ENCODE results near the gene UBTD2.

Gene UBTD2

DNA sequence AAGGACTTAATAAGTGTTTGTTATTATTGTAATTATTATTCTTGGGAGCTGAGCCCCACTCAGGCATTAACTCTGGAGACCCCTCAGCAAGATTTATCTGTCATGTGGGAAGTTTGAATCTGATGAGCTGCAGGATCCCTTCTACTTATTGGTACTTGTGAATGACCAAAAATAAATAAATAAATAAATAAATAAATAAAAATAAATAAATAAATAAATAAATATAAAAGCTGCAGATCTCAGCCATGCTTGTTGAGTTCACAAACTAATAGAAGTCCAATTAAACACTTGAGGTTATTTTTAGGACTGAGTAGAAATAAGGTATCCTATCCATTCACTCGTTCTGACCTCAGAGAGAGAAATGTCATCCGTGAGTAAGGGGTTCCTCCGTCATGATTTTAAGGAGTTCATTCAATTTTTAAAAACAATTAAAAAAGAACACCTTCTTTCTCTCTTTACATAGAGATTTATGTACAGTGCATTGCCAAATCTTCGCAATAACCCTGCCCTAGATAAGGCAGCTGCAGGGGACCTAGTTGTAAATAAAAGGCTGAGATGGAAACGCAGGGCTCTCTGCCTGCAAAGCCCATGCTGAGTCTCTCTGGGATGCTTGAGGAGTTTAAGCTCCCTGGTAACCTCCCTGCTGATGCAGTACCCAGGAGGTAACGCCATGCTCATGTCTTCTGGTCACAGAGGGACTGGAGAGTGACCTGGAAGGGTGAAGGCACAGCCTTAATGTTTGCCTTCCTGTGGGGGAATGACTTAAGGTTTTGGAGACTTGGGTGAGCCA lies 88.4 kb downstream of the UBTD2 start:
- Histone ChIP-seq H3K36me3 (ENCODE audit: insufficient read depth, low read length) (no peaks in the 10 kb centered on the region), H3K79me2 (ENCODE audit: control insufficient read depth, insufficient read depth, low read length, unreplicated experiment) (no peaks in the 10 kb centered on the region)

DNA sequence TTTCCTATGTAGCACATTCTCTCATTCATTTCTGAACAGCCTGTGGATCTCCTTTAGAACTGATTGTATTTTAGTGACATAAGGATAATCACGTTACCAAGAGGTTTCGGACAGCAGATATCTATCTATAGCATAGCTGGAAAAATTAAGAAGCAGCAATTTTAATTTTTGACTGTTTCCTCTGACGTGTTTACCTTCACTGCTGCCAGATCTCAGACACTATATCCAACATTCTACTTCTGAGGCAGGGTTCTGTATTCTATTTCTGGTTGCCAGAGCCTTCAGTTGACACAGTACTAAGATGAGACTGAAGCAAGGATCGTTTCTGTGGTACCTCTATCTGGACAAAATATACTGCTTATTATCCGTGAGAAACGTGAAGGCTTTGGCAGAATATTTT lies 89.7 kb downstream of the UBTD2 start, which contains the start of gene EFCAB9:
Gene EFCAB9, plus strand, starts transcription at position 301 of the 400 bp plus-strand sequence. Its CDS starts 1 bp downstream, at position 302.
- Histone ChIP-seq H3K36me3 (ENCODE audit: insufficient read depth, low read length) (no peaks in the 10 kb centered on the region), H3K27me3 (ENCODE audit: insufficient read depth, low read length) (no peaks in the 10 kb centered on the region), H3K27ac (ENCODE audit: low read depth, low read length) (no peak within 1 kb of the TSS), H3K4me3 (ENCODE audit: low read depth, low read length) (no peak within 1 kb of the TSS), H2AFZ (ENCODE audit: low read length, unreplicated experiment) (no peak within 1 kb of the TSS), H3K4me1 (ENCODE audit: control insufficient read depth, insufficient read depth, low read length, unreplicated experiment) (no peaks in the 10 kb centered on the region), H3K79me2 (ENCODE audit: control insufficient read depth, insufficient read depth, low read length, unreplicated experiment) (no peaks in the 10 kb centered on the region)

More for the DNA sequence above, 88.4 kb downstream of the UBTD2 start:
- Histone ChIP-seq H3K27ac (ENCODE audit: low read depth, low read length) (no peak overlapping the region), H3K4me3 (ENCODE audit: low read depth, low read length) (no peak overlapping the region), H3K4me1 (ENCODE audit: control insufficient read depth, insufficient read depth, low read length, unreplicated experiment) (no peaks in the 10 kb centered on the region), H2AFZ (ENCODE audit: low read length, unreplicated experiment) (no peak overlapping the region), H3K27me3 (ENCODE audit: insufficient read depth, low read length) (no peaks in the 10 kb centered on the region)

DNA sequence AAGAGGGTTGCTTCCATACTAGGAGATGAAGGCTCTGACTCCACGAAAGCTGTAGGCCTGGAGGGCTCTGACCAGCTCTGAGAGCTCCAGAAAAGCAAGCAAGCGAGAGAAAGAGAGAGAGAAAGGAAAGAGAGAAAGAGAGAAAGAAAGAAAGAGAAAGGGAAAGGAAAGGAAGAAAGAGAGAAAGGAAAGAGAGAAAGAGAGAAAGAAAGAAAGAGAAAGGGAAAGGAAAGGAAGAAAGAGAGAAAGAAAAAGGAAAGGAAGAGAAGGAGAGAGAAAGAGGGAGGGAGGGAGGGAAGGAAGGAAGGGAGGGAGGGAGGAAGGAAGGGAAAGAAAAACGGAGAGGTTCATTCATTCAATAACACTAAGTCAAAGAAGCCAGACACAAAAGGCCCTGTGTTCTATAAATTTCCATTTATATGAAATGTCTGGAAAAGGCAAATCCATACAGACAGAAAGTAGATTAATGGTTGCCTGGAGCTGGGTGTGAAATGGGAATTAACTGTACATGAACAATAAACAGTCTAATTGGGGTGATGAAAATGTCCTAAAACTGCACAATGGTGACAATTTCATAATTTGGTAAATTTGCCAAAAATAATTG lies 93.8 kb downstream of the UBTD2 start:
- no peak overlapping the region for H3K4me3 ChIP-seq (ENCODE audit: low read depth, low read length)
- H2AFZ ChIP-seq (ENCODE audit: low read length, unreplicated experiment) = no peak overlapping the region
- H3K4me1 ChIP-seq (ENCODE audit: control insufficient read depth, insufficient read depth, low read length, unreplicated experiment) = peaks cover 15% of the 10 kb centered on the region
- H3K27me3 ChIP-seq (ENCODE audit: insufficient read depth, low read length) = no peaks in the 10 kb centered on the region
- H3K79me2 ChIP-seq (ENCODE audit: control insufficient read depth, insufficient read depth, low read length, unreplicated experiment) = peaks cover 22% of the 10 kb centered on the region
- no peak overlapping the region for H3K27ac ChIP-seq (ENCODE audit: low read depth, low read length)
- no peaks in the 10 kb centered on the region for H3K36me3 ChIP-seq (ENCODE audit: insufficient read depth, low read length)

DNA sequence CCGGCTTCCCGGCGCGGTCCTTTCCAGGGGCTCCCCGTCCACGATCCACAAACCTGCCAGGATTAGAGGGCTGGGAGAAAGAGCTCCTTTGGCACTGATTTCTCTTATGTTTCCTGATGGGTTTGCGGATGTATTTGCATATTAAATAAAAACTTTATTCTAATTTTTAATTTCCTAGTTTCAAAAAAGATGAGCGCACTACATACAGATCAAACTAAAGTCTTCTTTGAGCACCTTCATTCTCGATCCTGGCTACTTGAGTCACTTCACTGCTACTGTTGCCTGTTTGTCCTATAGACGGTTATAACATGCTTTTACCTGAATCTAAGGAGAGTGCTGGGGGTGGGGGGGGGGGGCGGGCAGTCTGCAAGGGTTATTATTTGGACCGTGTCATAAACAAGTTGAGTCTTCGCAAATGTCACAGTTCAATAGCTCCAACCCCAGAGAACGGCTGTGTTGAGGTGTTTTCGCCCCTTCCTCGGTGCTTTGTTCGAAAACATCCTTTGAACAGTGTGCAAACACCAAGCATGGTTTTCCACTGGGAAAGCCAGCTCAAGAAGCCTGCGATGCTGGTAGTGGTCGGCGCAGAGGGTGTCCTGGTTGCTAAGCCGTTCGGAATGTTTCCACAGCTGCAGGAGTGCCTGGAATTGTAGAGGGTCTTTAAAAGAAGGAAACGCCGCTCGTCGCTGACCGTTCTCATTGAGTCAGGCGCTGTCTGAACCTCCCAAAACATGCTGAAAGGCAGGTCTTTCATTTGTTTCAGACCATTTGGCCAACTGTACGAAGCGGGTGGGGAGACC lies 94.5 kb downstream of the UBTD2 start:
- peaks cover 27% of the 10 kb centered on the region for H3K79me2 ChIP-seq (ENCODE audit: control insufficient read depth, insufficient read depth, low read length, unreplicated experiment)
- H3K27me3 ChIP-seq (ENCODE audit: insufficient read depth, low read length) = no peaks in the 10 kb centered on the region
- H3K4me1 ChIP-seq (ENCODE audit: control insufficient read depth, insufficient read depth, low read length, unreplicated experiment) = peaks cover 15% of the 10 kb centered on the region
- no peak overlapping the region for H3K27ac ChIP-seq (ENCODE audit: low read depth, low read length)
- no peak overlapping the region for H2AFZ ChIP-seq (ENCODE audit: low read length, unreplicated experiment)
- H3K4me3 ChIP-seq (ENCODE audit: low read depth, low read length) = peak overlapping the region; percentile 94
- no peaks in the 10 kb centered on the region for H3K36me3 ChIP-seq (ENCODE audit: insufficient read depth, low read length)

DNA sequence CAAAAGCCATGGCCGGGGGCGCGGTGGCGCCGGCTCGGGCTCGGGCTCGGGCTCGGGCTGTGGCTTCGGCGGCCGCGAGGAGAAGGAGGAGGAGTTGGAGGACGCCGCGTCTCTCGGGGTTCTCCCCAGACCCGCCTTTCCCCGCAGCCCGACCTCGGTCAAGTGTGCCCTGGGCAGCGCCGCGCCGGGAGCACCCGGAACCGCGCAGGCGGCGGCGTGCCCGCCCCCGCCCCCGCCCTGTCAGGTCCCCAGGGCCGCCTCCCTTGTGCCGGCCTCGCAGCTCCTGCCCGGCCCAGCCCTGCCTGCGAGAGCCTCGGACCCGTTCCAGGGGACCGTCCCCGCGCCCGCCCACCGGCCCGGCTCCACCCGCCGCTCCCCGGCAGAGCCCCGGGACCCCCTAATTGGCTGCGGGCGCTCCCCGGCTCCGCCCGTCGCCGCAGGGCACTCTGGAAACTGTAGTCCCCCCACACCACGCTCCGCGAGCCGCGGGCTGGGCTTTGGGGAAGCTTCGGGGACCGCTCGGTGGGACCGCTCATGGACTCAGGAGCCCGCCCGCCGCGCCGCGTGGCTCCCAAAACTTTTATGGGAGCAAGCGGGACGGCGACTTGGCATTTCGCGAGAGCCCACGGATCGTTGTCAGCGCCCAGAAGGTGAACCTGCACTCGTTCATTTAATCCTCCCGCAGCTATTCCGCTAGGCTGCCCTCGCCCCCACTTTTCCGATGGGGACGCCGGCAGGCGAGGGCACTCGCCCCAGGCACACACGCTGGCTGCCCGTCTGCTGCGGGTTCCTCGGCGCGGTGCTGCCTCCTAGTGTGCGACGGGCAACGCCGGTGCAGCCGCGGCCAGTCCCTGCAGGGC lies 95.3 kb downstream of the UBTD2 start, which contains the start of gene STK10:
Gene STK10, minus strand, starts transcription at position 192 of the 860 bp plus-strand sequence. Its CDS starts 182 bp downstream, at position 10.
- Histone ChIP-seq H3K27me3 (ENCODE audit: insufficient read depth, low read length) (no peaks in the 10 kb centered on the region), H3K4me1 (ENCODE audit: control insufficient read depth, insufficient read depth, low read length, unreplicated experiment) (peaks cover 15% of the 10 kb centered on the region), H2AFZ (ENCODE audit: low read length, unreplicated experiment) (peak within 1 kb of the TSS; percentile 85), H3K4me3 (ENCODE audit: low read depth, low read length) (peak within 1 kb of the TSS; percentile 94), H3K27ac (ENCODE audit: low read depth, low read length) (peak within 1 kb of the TSS; percentile 76), H3K79me2 (ENCODE audit: control insufficient read depth, insufficient read depth, low read length, unreplicated experiment) (peaks cover 36% of the 10 kb centered on the region), H3K36me3 (ENCODE audit: insufficient read depth, low read length) (no peaks in the 10 kb centered on the region)

DNA sequence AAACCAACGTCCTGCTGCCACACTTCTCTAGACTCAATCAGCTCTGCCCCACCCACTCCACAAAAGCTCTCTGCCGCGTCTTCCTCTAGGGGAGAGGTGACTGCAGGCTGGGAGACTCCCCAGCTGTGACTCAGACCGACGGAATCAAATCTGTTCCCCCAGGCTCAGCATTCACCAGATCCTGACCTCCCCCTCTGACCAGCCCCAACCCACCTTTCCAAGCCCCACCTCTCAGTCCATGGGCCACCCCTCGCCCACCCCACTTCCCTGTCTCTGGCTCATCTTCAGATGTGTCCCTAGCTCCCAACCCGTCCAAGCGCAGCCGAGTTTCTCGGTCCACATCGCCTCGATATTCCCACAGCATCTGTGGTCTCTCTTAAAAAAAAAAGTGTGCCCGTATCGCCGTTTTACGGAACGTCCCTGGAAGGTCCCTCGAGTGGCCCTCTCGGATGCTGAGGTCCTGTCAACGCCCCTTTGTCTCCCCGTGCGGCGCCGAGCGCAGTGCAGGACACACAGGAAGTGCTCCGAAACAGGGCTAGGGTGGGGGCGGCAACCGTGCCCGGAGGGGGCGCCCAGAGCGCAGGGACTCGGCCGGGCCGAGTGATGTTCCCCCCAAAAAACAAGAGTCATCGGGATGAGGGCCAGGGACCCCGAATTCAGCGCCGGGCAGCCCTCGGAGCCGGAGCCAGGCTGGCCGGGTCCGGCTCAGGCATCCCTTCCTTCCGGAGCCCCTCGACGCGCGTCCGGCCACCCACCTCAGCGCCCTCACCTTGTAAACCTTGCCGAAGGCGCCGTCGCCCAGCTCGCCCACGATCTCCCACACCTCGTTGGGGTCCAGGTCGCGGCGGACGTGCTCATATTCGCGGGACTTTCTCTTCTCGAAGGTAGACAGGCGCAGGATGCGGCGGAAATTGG lies 96.2 kb downstream of the UBTD2 start:
- H3K27me3 ChIP-seq (ENCODE audit: insufficient read depth, low read length) = no peaks in the 10 kb centered on the region
- H3K4me1 ChIP-seq (ENCODE audit: control insufficient read depth, insufficient read depth, low read length, unreplicated experiment) = peaks cover 15% of the 10 kb centered on the region
- H3K27ac ChIP-seq (ENCODE audit: low read depth, low read length) = peak overlapping the region; percentile 76
- peak overlapping the region; percentile 83 for H2AFZ ChIP-seq (ENCODE audit: low read length, unreplicated experiment)
- no peaks in the 10 kb centered on the region for H3K36me3 ChIP-seq (ENCODE audit: insufficient read depth, low read length)
- H3K4me3 ChIP-seq (ENCODE audit: low read depth, low read length) = peak overlapping the region; percentile 94
- H3K79me2 ChIP-seq (ENCODE audit: control insufficient read depth, insufficient read depth, low read length, unreplicated experiment) = peaks cover 44% of the 10 kb centered on the region

DNA sequence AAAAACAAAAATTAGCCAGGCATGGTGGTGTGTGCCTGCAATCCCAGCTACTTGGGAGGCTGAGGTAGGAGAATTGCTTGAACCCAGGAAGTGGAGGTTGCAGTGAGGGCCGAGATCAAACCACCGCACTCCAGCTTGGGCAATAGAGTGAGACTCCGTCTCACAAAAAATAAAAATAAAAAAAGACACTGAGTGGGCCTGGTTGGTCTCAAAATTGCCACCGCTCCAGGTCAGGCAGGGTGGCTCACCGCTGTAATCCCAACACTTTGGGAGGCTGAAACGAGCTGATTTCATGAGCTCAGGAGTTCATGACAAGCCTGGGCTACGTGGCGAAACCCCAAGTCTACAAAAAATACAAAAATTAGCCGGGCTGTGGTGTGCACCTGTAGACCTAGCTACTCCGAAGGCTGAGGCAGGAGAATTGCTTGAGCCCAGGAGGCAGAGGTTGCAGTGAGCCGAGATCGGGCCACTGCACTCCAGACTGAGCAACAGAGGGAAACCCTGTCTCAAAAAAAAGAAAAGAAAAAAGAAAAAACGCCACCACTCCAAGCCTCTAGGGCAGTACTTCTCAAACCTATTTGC lies 97.4 kb downstream of the UBTD2 start:
- H3K27ac ChIP-seq (ENCODE audit: low read depth, low read length) = peak overlapping the region; percentile 76
- peak overlapping the region; percentile 94 for H3K4me3 ChIP-seq (ENCODE audit: low read depth, low read length)
- H3K36me3 ChIP-seq (ENCODE audit: insufficient read depth, low read length) = no peaks in the 10 kb centered on the region
- H3K4me1 ChIP-seq (ENCODE audit: control insufficient read depth, insufficient read depth, low read length, unreplicated experiment) = peaks cover 15% of the 10 kb centered on the region
- H3K27me3 ChIP-seq (ENCODE audit: insufficient read depth, low read length) = no peaks in the 10 kb centered on the region
- peaks cover 51% of the 10 kb centered on the region for H3K79me2 ChIP-seq (ENCODE audit: control insufficient read depth, insufficient read depth, low read length, unreplicated experiment)
- no peak overlapping the region for H2AFZ ChIP-seq (ENCODE audit: low read length, unreplicated experiment)

DNA sequence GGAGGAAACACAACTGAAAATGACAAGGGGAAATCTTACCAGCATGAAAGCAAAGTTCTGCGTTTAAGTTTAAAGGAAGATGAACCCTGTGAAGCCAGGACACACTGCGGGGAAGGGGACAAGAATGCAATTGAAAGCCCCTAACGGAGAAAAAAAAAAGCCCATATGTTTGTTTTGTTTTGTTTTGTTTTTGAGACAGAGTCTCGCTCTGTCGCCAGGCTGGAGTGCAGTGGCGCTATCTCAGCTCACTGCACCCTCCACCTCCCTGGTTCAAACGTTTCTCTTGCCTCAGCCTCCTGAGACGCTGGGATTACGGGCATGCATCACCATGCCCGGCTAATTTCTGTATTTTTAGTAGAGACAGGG lies 98.5 kb downstream of the UBTD2 start:
- Histone ChIP-seq H3K4me1 (ENCODE audit: control insufficient read depth, insufficient read depth, low read length, unreplicated experiment) (peaks cover 15% of the 10 kb centered on the region), H3K4me3 (ENCODE audit: low read depth, low read length) (no peak overlapping the region), H3K27ac (ENCODE audit: low read depth, low read length) (no peak overlapping the region), H3K27me3 (ENCODE audit: insufficient read depth, low read length) (no peaks in the 10 kb centered on the region), H3K79me2 (ENCODE audit: control insufficient read depth, insufficient read depth, low read length, unreplicated experiment) (peaks cover 58% of the 10 kb centered on the region), H3K36me3 (ENCODE audit: insufficient read depth, low read length) (no peaks in the 10 kb centered on the region), H2AFZ (ENCODE audit: low read length, unreplicated experiment) (no peak overlapping the region)

DNA sequence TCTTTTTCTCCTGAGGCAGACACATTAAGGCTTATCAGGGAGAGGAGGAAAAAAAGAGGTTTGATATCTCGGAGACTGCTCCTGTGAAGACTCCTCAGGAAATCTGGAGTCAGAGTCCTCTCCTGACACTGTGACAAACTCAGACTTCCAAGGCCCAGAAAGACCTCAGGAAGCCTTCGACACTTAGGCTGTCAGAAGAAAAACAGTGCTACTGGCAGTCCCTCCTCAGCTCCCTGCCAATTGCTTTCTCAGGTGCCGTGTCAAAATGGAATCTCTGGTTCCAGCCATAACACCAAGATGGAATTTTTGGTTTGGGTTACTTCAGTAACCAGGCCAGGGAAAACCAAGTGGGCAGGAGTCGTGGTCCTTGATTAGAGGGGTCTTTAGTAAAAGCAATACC lies 99.7 kb downstream of the UBTD2 start:
- Histone ChIP-seq H3K79me2 (ENCODE audit: control insufficient read depth, insufficient read depth, low read length, unreplicated experiment) (peaks cover 70% of the 10 kb centered on the region), H3K4me3 (ENCODE audit: low read depth, low read length) (no peak overlapping the region), H3K27me3 (ENCODE audit: insufficient read depth, low read length) (no peaks in the 10 kb centered on the region), H3K36me3 (ENCODE audit: insufficient read depth, low read length) (no peaks in the 10 kb centered on the region), H3K27ac (ENCODE audit: low read depth, low read length) (no peak overlapping the region), H2AFZ (ENCODE audit: low read length, unreplicated experiment) (no peak overlapping the region), H3K4me1 (ENCODE audit: control insufficient read depth, insufficient read depth, low read length, unreplicated experiment) (peaks cover 15% of the 10 kb centered on the region)
